Keratinocyte (primary cell): Measurements from ENCODE around the gene PRDX5. TPM values are rescaled to one million over a fixed set of nuclear protein-coding genes. Genes with fewer than 3 reads are reported as not detected.

Experiments
- DNase-seq: peaks from one replicate; pipeline ENCODE4 v3.0.0-alpha.2; 2011; ENCODE audit warnings: low read depth, missing footprints, low spot score
- FAIRE-seq: peaks from 2 replicates; lab custom pipeline; 2011; peaks lifted over from hg19 to GRCh38; lab: Jason Lieb, UNC
- H2AFZ ChIP-seq: 2 replicates; pipeline ENCODE4 v1.6.0; 2012; ENCODE audit warnings: low read length, control low read depth, inconsistent platforms; ENCODE audit not compliant: control insufficient read depth
- H3K27ac ChIP-seq: 2 replicates; pipeline ENCODE4 v1.5.1; 2011; ENCODE audit warnings: low read length; ENCODE audit not compliant: control insufficient read depth, insufficient read depth
- H3K27me3 ChIP-seq: 3 replicates; pipeline ENCODE4 v1.6.0; 2011; ENCODE audit warnings: low read length; ENCODE audit not compliant: control insufficient read depth, insufficient read depth; ENCODE audit errors: extremely low read depth
- H3K36me3 ChIP-seq, 2 experiments: 2 replicates in 1 of 2; 3 replicates in 1 of 2; pipeline ENCODE4 v1.5.1; 2011; ENCODE audit warnings: low read length in 2 of 2, mild to moderate bottlenecking in 1 of 2; ENCODE audit not compliant: control insufficient read depth in 2 of 2, insufficient read depth in 2 of 2; ENCODE audit errors: extremely low read depth in 1 of 2
- H3K4me1 ChIP-seq: 3 replicates; pipeline ENCODE4 v1.5.1; 2011; ENCODE audit warnings: low read length; ENCODE audit not compliant: control insufficient read depth, insufficient read depth; ENCODE audit errors: extremely low read depth
- H3K4me2 ChIP-seq: 3 replicates; pipeline ENCODE4 v1.6.0; 2011; ENCODE audit warnings: low read depth, low read length; ENCODE audit not compliant: control insufficient read depth, insufficient read depth; ENCODE audit errors: extremely low read depth
- H3K4me3 ChIP-seq, 3 experiments: fragments of 200-600 bp in 1 of 3; sonication (generic) in 1 of 3; 2 replicates in 2 of 3; 3 replicates in 1 of 3; pipeline ENCODE4 v1.5.1; 2011 to 2016; ENCODE audit warnings: low read length in 3 of 3, mild to moderate bottlenecking in 3 of 3, control low read depth in 2 of 3, inconsistent platforms in 1 of 3, low read depth in 1 of 3, mixed read lengths in 1 of 3, mixed run types in 1 of 3, moderate library complexity in 1 of 3; ENCODE audit not compliant: control insufficient read depth in 2 of 3, insufficient read depth in 2 of 3; ENCODE audit errors: extremely low read depth in 1 of 3
- H3K79me2 ChIP-seq: 2 replicates; pipeline ENCODE4 v1.6.0; 2012; ENCODE audit warnings: low read length; ENCODE audit not compliant: control insufficient read depth, insufficient read depth
- H3K9ac ChIP-seq: 3 replicates; pipeline ENCODE4 v1.6.0; 2011; ENCODE audit warnings: low read length; ENCODE audit not compliant: control insufficient read depth, insufficient read depth; ENCODE audit errors: extremely low read depth
- H3K9me1 ChIP-seq: 3 replicates; pipeline ENCODE4 v1.6.0; 2011; ENCODE audit warnings: low read length; ENCODE audit not compliant: control insufficient read depth, insufficient read depth; ENCODE audit errors: extremely low read depth
- H3K9me3 ChIP-seq: 2 replicates; pipeline ENCODE4 v1.5.1; 2012; ENCODE audit warnings: low read depth, low read length; ENCODE audit not compliant: control insufficient read depth
- H4K20me1 ChIP-seq: 3 replicates; pipeline ENCODE4 v1.6.0; 2011; ENCODE audit warnings: low read length; ENCODE audit not compliant: control insufficient read depth, insufficient read depth; ENCODE audit errors: extremely low read depth
- CTCF ChIP-seq, 3 experiments: IDR thresholded peaks in 1 of 3; conservative IDR thresholded peaks in 1 of 3; optimal IDR thresholded peaks in 1 of 3; 2 replicates in 2 of 3; 3 replicates in 1 of 3; pipeline versions ENCODE3 to v1.5.1; 2011; ENCODE audit warnings: low read length in 3 of 3, mild to moderate bottlenecking in 3 of 3, moderate library complexity in 2 of 3, control low read depth in 1 of 3, inconsistent platforms in 1 of 3; ENCODE audit not compliant: insufficient read depth in 2 of 3; ENCODE audit errors: extremely low read depth in 1 of 3
- EZH2 ChIP-seq: IDR thresholded peaks from one replicate; pipeline ENCODE4 v1.6.1; 2012; ENCODE audit warnings: inconsistent platforms, mild to moderate bottlenecking, low read length, moderate library complexity
- dilution Hi-C: fragments of 300-500 bp; cut with MboI; formaldehyde crosslinking; loops from one replicate; pipeline ENCODE4 v1.7.0; 2020; ENCODE audit warnings: low sequenced_read_pairs; ENCODE audit not compliant: extremely low pct_ligation_motif_present
- polyA plus RNA-seq, 5 experiments: library from polyadenylated mRNA; depleted of rRNA in 3 of 5; stranded (reverse) in 3 of 5; stranded (forward) in 1 of 5; unstranded in 1 of 5; fragments of >200 nt; gene quantifications; 1 replicate in 1 of 5; 2 replicates in 3 of 5; 3 replicates in 1 of 5; pipeline versions ENCODE4 v1.2.1 to v1.2.3, GENCODE V29; 2011 to 2012; ENCODE audit warnings: missing spikeins in 2 of 5, low read depth in 1 of 5, low replicate concordance in 1 of 5

The PRDX5 gene
- polyA plus RNA-seq, 1 donor (not counting 4 experiments of a cell fraction or from before 2014, with no cell fraction given): 590 TPM

GRCh38 chr11:64352099-64352994 lies 34.4 kb downstream of the PRDX5 start:
- TF ChIP-seq CTCF (optimal IDR thresholded peaks at IDR 0.05 in 1 of 3, IDR thresholded peaks at IDR 0.05 in 1 of 3, conservative IDR thresholded peaks at IDR 0.05 in 1 of 3; ENCODE audit: extremely low read depth in 1 of 3, insufficient read depth in 2 of 3, low read length in 3 of 3) (no peak), EZH2 (no peak)
- Histone ChIP-seq H3K9ac (no peak overlapping the region), H3K27me3 (no peaks in the 10 kb centered on the region), H4K20me1 (no peaks in the 10 kb centered on the region), H3K36me3 (no peaks in the 10 kb centered on the region), H3K79me2 (no peaks in the 10 kb centered on the region), H3K4me2 (no peak overlapping the region), H3K9me1 (peaks cover 3% of the 10 kb centered on the region), H3K4me3 (no peak overlapping the region), H2AFZ (no peak overlapping the region), H3K27ac (no peak overlapping the region), H3K9me3 (no peaks in the 10 kb centered on the region), H3K4me1 (peaks cover 33% of the 10 kb centered on the region)
- DNase-seq: no peak
- no peak for FAIRE-seq
- dilution Hi-C loops: no loop called here

- Histone ChIP-seq H3K9ac (no peak overlapping the region), H3K27ac (no peak overlapping the region), H3K9me3 (no peaks in the 10 kb centered on the region), H3K4me3 (no peak overlapping the region), H3K79me2 (no peaks in the 10 kb centered on the region), H3K27me3 (no peaks in the 10 kb centered on the region), H3K36me3 (no peaks in the 10 kb centered on the region), H2AFZ (no peak overlapping the region), H3K4me1 (peaks cover 33% of the 10 kb centered on the region), H3K9me1 (peaks cover 3% of the 10 kb centered on the region), H3K4me2 (no peak overlapping the region), H4K20me1 (no peaks in the 10 kb centered on the region)
- DNase-seq: no peak
- dilution Hi-C loops: no loop called here
- FAIRE-seq: no peak
- no peak for TF ChIP-seq CTCF (optimal IDR thresholded peaks at IDR 0.05 in 1 of 3, IDR thresholded peaks at IDR 0.05 in 1 of 3, conservative IDR thresholded peaks at IDR 0.05 in 1 of 3; ENCODE audit: extremely low read depth in 1 of 3, insufficient read depth in 2 of 3, low read length in 3 of 3)
Observed at GRCh38 chr11:64352995-64353714, 35.2 kb downstream of the PRDX5 start.
